Measurements from ENCODE around the gene SEPTIN8. TPM values are rescaled to one million over a fixed set of nuclear protein-coding genes. Genes with fewer than 3 reads are reported as not detected.

The SEPTIN8 gene, protein sequence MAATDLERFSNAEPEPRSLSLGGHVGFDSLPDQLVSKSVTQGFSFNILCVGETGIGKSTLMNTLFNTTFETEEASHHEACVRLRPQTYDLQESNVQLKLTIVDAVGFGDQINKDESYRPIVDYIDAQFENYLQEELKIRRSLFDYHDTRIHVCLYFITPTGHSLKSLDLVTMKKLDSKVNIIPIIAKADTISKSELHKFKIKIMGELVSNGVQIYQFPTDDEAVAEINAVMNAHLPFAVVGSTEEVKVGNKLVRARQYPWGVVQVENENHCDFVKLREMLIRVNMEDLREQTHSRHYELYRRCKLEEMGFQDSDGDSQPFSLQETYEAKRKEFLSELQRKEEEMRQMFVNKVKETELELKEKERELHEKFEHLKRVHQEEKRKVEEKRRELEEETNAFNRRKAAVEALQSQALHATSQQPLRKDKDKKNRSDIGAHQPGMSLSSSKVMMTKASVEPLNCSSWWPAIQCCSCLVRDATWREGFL
- 10 to 100 TPM; 11.5 to 29.8 (median 19.8) TPM for total RNA-seq
- 10 to 100 TPM in 1 of 3 donors, 1 to 10 TPM in 2; 6.1 to 13.3 (median 7.5) TPM for polyA plus RNA-seq
- long read RNA-seq, donor 1, full-length matches to known transcripts: 5 of 5 reads
- long read RNA-seq, donor 1, partial matches to known transcripts: 0 of 5 reads
- long read RNA-seq, donor 1, other reads (novel, unspliced or antisense): 0 of 5 reads
- long read RNA-seq, donor 2, full-length matches to known transcripts: 7 of 7 reads
- long read RNA-seq, donor 2, partial matches to known transcripts: 0 of 7 reads
- long read RNA-seq, donor 2, other reads (novel, unspliced or antisense): 0 of 7 reads

GRCh38 chr5:132777209-132778069 lies at the start of gene SEPTIN8:
Gene SEPTIN8 (minus strand): TSS chr5:132777239. CDS start chr5:132777137, 102 bp downstream.
- no peaks in the 10 kb centered on the region for H3K36me3 ChIP-seq
- H3K4me3 ChIP-seq: peak within 1 kb of the TSS; percentile 50 to 94 (median 72)
- H3K9me3 ChIP-seq: no peaks in the 10 kb centered on the region
- H3K4me1 ChIP-seq: peaks cover 0 to 47% (median 32%) of the 10 kb centered on the region in 6 donors
- no peak for TF ChIP-seq CTCF (IDR thresholded peaks at IDR 0.05 in 8 of 11, conservative IDR thresholded peaks at IDR 0.05 in 3 of 11)
- peak in 1 of 3 donors; percentile 30 for TF ChIP-seq POLR2AphosphoS5 (IDR thresholded peaks at IDR 0.05)
- peak in 1 of 3 donors; percentile 6 for TF ChIP-seq POLR2A (IDR thresholded peaks at IDR 0.05)
- WGBS, 5 donors: 4 to 12% (median 6%) methylated on average over 23 to 82 of the region's 82 CpGs
- H3K27ac ChIP-seq: peak within 1 kb of the TSS; percentile 16 to 82 (median 70)
- peaks cover 0 to 49% (median 11%) of the 10 kb centered on the region in 7 donors for H3K27me3 ChIP-seq (replicated peaks in 1 of 7)
- intact Hi-C loops (cut with DNase I; ENCODE audit: low total_unique reads): no loop called here
- DNase-seq: peak; percentile 82

GRCh38 chr5:132826424-132827082 lies 49.5 kb upstream of the SEPTIN8 start:
- WGBS, 5 donors: 77 to 90% (median 81%) methylated on average over 6 of the region's 6 CpGs
- intact Hi-C loops (cut with DNase I; ENCODE audit: low total_unique reads): no loop called here
- H3K27ac ChIP-seq: no peak overlapping the region

More at GRCh38 chr5:132826424-132827082, 49.5 kb upstream of the SEPTIN8 start:
- Histone ChIP-seq H3K9me3 (no peaks in the 10 kb centered on the region), H3K27me3 (replicated peaks in 1 of 7) (peaks cover 0 to 95% (median 48%) of the 10 kb centered on the region in 7 donors), H3K4me1 (peaks cover 4 to 53% (median 42%) of the 10 kb centered on the region in 6 donors), H3K4me3 (peak overlapping the region in 1 of 8 donors; percentile 67), H3K36me3 (no peaks in the 10 kb centered on the region)
- DNase-seq: no peak
- TF ChIP-seq POLR2AphosphoS5 (IDR thresholded peaks at IDR 0.05) (no peak), POLR2A (IDR thresholded peaks at IDR 0.05) (no peak), CTCF (IDR thresholded peaks at IDR 0.05 in 8 of 11, conservative IDR thresholded peaks at IDR 0.05 in 3 of 11) (no peak)
